Mesenchymal stem cell (in vitro differentiated cells and primary cell): ENCODE data around the gene CCDC102A.
A peak's percentile ranks its signal among the peaks of the same experiment; 100 is the strongest.

Source experiments
- DNase-seq: peaks from one replicate; pipeline ENCODE4 v3.0.0-alpha.2; 2013
- H2AFZ ChIP-seq: one replicate; pipeline ENCODE4 v1.6.1; 2013; ENCODE audit warnings: low read depth, mild to moderate bottlenecking, control low read depth, inconsistent platforms, low read length, moderate library complexity
- H2AK5ac ChIP-seq: 2 replicates; pipeline ENCODE4 v1.6.1; 2013; ENCODE audit warnings: low read length, moderate library complexity, mild to moderate bottlenecking, inconsistent platforms; ENCODE audit not compliant: severe bottlenecking
- H2BK120ac ChIP-seq: one replicate; pipeline ENCODE4 v1.6.1; 2013; ENCODE audit warnings: low read depth, mild to moderate bottlenecking, inconsistent platforms, low read length, moderate library complexity
- H2BK12ac ChIP-seq, 2 experiments: one replicate each; pipeline ENCODE4 v1.6.1; 2013; ENCODE audit warnings: inconsistent platforms in 2 of 2, low read length in 2 of 2, mild to moderate bottlenecking in 2 of 2, moderate library complexity in 2 of 2, control low read depth in 1 of 2
- H2BK15ac ChIP-seq: one replicate; pipeline ENCODE4 v1.6.1; 2013; ENCODE audit warnings: mild to moderate bottlenecking, low read depth, inconsistent platforms; ENCODE audit not compliant: poor library complexity, severe bottlenecking
- H2BK5ac ChIP-seq: 2 replicates; pipeline ENCODE4 v1.6.1; 2013; ENCODE audit warnings: low read depth, mild to moderate bottlenecking, low read length, control low read depth, inconsistent platforms; ENCODE audit not compliant: poor library complexity, severe bottlenecking
- H3K14ac ChIP-seq, 2 experiments: one replicate each; pipeline ENCODE4 v1.6.1; 2013; ENCODE audit warnings: inconsistent platforms in 2 of 2, low read length in 2 of 2, control low read depth in 1 of 2, mild to moderate bottlenecking in 1 of 2, moderate library complexity in 1 of 2
- H3K18ac ChIP-seq, 2 experiments: one replicate each; pipeline ENCODE4 v1.6.1; 2013; ENCODE audit warnings: inconsistent platforms in 2 of 2, low read length in 2 of 2, control low read depth in 1 of 2, low read depth in 1 of 2, mild to moderate bottlenecking in 1 of 2
- H3K23ac ChIP-seq, 2 experiments: one replicate each; pipeline ENCODE4 v1.6.1; 2013; ENCODE audit warnings: inconsistent platforms in 2 of 2, low read length in 2 of 2, mild to moderate bottlenecking in 2 of 2, moderate library complexity in 2 of 2, control low read depth in 1 of 2
- H3K27ac ChIP-seq: 2 replicates; pipeline ENCODE4 v1.5.1; 2013; ENCODE audit warnings: mild to moderate bottlenecking, moderate library complexity, low read length, control low read depth, inconsistent platforms; ENCODE audit not compliant: poor library complexity, severe bottlenecking
- H3K27me3 ChIP-seq, 2 experiments: 2 replicates each; pipeline versions ENCODE4 v1.6.1 to v1.7.0; 2013; ENCODE audit warnings: low read length in 2 of 2, mild to moderate bottlenecking in 2 of 2, moderate library complexity in 2 of 2, control low read depth in 1 of 2, inconsistent platforms in 1 of 2; ENCODE audit not compliant: control insufficient read depth in 1 of 2, insufficient read depth in 1 of 2
- H3K36me3 ChIP-seq, 2 experiments: 2 replicates each; pipeline versions ENCODE4 v1.6.1 to v1.7.0; 2013; ENCODE audit warnings: low read length in 2 of 2, control low read depth in 1 of 2, inconsistent platforms in 1 of 2, low read depth in 1 of 2, mild to moderate bottlenecking in 1 of 2; ENCODE audit not compliant: insufficient read depth in 2 of 2, control insufficient read depth in 1 of 2
- H3K4ac ChIP-seq, 2 experiments: one replicate each; pipeline ENCODE4 v1.6.1; 2013; ENCODE audit warnings: inconsistent platforms in 2 of 2, low read length in 2 of 2, mild to moderate bottlenecking in 2 of 2, moderate library complexity in 2 of 2, control low read depth in 1 of 2, low read depth in 1 of 2
- H3K4me1 ChIP-seq: 2 replicates; pipeline ENCODE4 v1.6.1; 2013; ENCODE audit warnings: low read depth, low read length, control low read depth; ENCODE audit not compliant: control insufficient read depth, insufficient read depth
- H3K4me2 ChIP-seq: 2 replicates; pipeline ENCODE4 v1.6.1; 2013; ENCODE audit warnings: low read length, mild to moderate bottlenecking, inconsistent platforms; ENCODE audit not compliant: poor library complexity, severe bottlenecking
- H3K4me3 ChIP-seq, 2 experiments: 2 replicates each; pipeline versions ENCODE4 v1.5.1 to v1.7.0; 2013; ENCODE audit warnings: low read length in 2 of 2, mild to moderate bottlenecking in 2 of 2, control low read depth in 1 of 2, low read depth in 1 of 2; ENCODE audit not compliant: insufficient read depth in 1 of 2
- H3K79me1 ChIP-seq: replicated peaks from 2 replicates; pipeline ENCODE4 v1.6.1; 2013; ENCODE audit warnings: mild to moderate bottlenecking, control low read depth, low read length, inconsistent platforms; ENCODE audit not compliant: poor library complexity, severe bottlenecking
- H3K9ac ChIP-seq: 2 replicates; pipeline ENCODE4 v1.7.0; 2013; ENCODE audit warnings: mild to moderate bottlenecking, low read length, moderate library complexity
- H3K9me3 ChIP-seq: 2 replicates; pipeline ENCODE4 v1.7.0; 2013; ENCODE audit warnings: mild to moderate bottlenecking, low read length; ENCODE audit not compliant: control insufficient read depth
- H4K8ac ChIP-seq: one replicate; pipeline ENCODE4 v1.6.1; 2013; ENCODE audit warnings: inconsistent platforms, mild to moderate bottlenecking, low read length, moderate library complexity
- H4K91ac ChIP-seq: one replicate; pipeline ENCODE4 v1.6.1; 2013; ENCODE audit warnings: mild to moderate bottlenecking, low read length, inconsistent platforms
- WGBS: methylation state at CpG from one replicate; pipeline ENCODE4 v1.1.7; 2013; ENCODE audit warnings: mixed read lengths; 5-methylcytosine and 5-hydroxymethylcytosine counted together

The CCDC102A gene

DNA sequence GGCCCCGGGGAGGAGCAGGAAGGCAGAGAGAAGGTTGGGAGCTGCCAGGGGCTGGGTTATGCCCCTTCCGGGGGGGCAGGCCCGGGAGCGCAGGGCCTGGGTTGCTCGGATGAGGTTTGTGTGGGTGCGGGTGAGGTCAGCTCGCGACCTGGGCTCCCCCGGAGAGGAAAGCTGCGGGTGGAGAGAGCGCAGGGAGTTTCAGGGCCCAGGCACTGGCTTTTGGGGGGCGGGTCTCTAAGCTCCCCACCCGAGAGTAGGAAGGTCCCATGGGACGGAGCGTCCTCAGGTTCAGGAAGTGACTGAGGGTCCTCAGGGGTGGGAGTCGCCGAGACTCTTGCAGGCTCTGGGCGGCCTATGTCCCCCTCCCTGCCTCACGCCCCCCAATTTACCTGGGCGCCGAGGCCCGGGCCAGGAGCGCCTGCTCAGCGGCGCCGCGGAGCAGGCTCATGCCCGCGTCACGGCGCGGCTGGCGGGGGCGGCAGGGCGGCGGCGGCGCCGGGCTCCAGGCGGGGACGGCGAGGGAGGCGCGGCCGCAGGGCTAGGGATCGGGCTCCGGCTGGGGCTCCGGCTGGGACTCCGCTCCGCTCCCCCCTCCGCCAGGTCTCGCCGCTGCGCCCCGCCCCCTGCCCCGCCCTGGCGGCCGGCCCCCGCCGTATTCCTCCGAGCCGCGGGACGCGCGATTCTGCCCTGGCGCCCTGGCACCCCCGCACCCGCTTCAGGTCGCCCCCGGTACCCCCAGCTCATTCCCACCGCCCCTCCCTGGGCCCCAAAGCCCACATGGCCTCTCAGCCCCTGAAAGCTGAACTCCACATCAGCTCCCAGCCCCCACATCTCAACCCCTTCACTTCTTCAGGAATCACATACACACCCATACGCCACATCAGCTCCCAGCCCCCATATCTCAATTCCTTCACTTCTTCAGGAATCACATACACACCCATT, 50.2 kb downstream of the CCDC102A start, which contains the start of gene DOK4:
Gene DOK4 (minus strand): TSS at position 578 of the 942 bp plus-strand sequence. CDS start 6,986 bp downstream, outside the sequence.
- Histone ChIP-seq H3K4me2 (peak within 1 kb of the TSS; percentile 93), H3K27me3 (no peaks in the 10 kb centered on the region), H2BK12ac (peak within 1 kb of the TSS; percentile 51 to 93), H3K18ac (peak within 1 kb of the TSS; percentile 81 to 90), H2AFZ (peak within 1 kb of the TSS; percentile 83), H3K4me3 (peak within 1 kb of the TSS; percentile 66 to 87), H3K36me3 (peaks cover 0 to 5% of the 10 kb centered on the region in 2 experiments), H2BK120ac (peak within 1 kb of the TSS; percentile 65), H3K9ac (peak within 1 kb of the TSS; percentile 89), H3K14ac (peak within 1 kb of the TSS in 1 of 2 experiments; percentile 85), H4K91ac (peak within 1 kb of the TSS; percentile 92), H3K9me3 (no peaks in the 10 kb centered on the region), H3K79me1 (peaks cover 16% of the 10 kb centered on the region), H3K4me1 (peaks cover 27% of the 10 kb centered on the region), H2BK5ac (no peak within 1 kb of the TSS), H2AK5ac (no peak within 1 kb of the TSS), H3K4ac (peak within 1 kb of the TSS in 1 of 2 experiments; percentile 79), H4K8ac (peak within 1 kb of the TSS; percentile 99), H3K23ac (peak within 1 kb of the TSS in 1 of 2 experiments; percentile 16), H3K27ac (no peak within 1 kb of the TSS), H2BK15ac (peak within 1 kb of the TSS; percentile 99)
- 3% methylated on average over 53 of the region's 73 CpGs for WGBS
- DNase-seq: peak; percentile 70

DNA sequence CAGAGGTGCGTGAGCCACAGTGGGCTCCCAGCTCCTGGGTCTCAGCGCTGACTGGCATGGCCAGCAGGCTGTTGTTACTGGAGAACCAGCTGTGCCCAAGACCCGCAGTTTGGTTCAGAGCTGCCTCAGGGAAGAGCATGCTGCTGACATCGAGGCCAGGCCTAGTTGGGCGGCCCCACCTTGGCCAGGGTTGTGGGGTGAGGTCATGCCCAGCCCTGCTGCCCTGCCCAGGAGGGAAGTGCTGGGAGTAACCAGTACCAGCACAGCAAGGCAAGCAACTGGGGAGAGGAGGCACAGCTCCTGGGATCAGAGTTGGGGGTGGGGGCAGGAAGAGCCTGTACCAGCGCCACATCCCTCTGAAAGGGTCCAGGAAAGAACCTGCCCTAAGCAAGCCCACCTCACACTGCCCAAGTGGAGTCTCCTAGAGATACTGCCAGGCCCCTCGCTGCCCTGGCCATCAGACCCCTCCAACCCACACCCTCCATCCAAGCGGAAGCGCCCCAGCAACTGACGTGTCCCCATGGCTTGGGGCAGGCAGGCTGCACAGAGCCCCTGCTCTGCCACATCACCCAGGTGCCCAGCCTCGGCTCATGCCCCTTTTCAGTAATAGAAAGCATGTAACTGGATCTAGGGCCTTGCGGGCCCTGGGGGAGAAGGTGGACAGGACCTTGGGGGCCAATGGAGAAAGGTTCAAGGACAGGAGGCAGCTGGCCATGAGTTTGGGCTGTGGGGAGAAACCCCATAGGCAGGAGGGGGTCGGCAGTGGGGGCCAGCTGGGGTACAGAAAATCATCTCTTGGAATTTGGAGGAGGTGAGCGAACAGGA, 51.1 kb downstream of the CCDC102A start:
- Histone ChIP-seq H4K8ac (peak overlapping the region; percentile 59), H2BK12ac (peak overlapping the region in 1 of 2 experiments; percentile 12), H2BK120ac (no peak overlapping the region), H3K4me3 (peak overlapping the region; percentile 66 to 87), H3K79me1 (peaks cover 20% of the 10 kb centered on the region), H3K4ac (peak overlapping the region in 1 of 2 experiments; percentile 29), H3K27ac (no peak overlapping the region), H3K4me2 (peak overlapping the region; percentile 83), H3K18ac (peak overlapping the region; percentile 23 to 62), H3K14ac (peak overlapping the region in 1 of 2 experiments; percentile 85), H3K36me3 (peaks cover 0 to 5% of the 10 kb centered on the region in 2 experiments), H4K91ac (peak overlapping the region; percentile 14), H2BK5ac (no peak overlapping the region), H3K9me3 (no peaks in the 10 kb centered on the region), H2BK15ac (peak overlapping the region; percentile 55), H3K9ac (peak overlapping the region; percentile 89), H3K27me3 (no peaks in the 10 kb centered on the region), H2AK5ac (peak overlapping the region; percentile 12), H2AFZ (peak overlapping the region; percentile 46), H3K4me1 (peaks cover 35% of the 10 kb centered on the region), H3K23ac (no peak overlapping the region)
- no peak for DNase-seq
- WGBS: 44% methylated on average over 14 of the region's 14 CpGs

DNA sequence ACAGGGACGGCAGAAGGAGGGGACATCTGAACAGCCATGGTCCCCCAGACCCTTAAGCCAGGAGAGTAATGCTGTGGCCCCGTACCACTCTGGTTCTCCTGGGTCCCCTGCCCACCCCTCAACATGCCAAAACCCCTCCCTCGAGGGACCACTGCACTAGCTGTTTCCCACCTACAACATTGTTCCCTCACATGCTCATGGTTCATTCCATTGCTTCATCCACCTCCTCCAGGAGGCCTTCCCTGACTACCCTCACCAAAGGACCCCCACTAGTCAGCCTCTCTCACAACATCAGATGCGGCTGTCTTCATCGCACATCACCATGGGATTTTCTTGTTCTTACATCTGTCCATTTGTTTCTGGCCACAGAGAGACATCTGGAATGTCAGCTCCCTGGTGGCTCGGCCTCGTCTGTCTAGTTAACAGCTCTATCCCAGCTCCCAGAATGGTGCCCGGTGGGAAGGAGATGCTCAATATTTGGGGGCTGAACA, 51.8 kb downstream of the CCDC102A start:
- Histone ChIP-seq H2BK15ac (no peak overlapping the region), H4K91ac (no peak overlapping the region), H2AK5ac (peak overlapping the region; percentile 12), H3K36me3 (peaks cover 0 to 5% of the 10 kb centered on the region in 2 experiments), H3K9ac (no peak overlapping the region), H3K79me1 (peaks cover 20% of the 10 kb centered on the region), H3K4ac (no peak overlapping the region), H3K27ac (no peak overlapping the region), H3K14ac (no peak overlapping the region), H3K27me3 (no peaks in the 10 kb centered on the region), H3K4me1 (peaks cover 41% of the 10 kb centered on the region), H2BK120ac (no peak overlapping the region), H3K9me3 (no peaks in the 10 kb centered on the region), H3K23ac (no peak overlapping the region), H2BK5ac (no peak overlapping the region), H3K18ac (no peak overlapping the region), H3K4me3 (no peak overlapping the region), H3K4me2 (no peak overlapping the region), H4K8ac (no peak overlapping the region), H2AFZ (no peak overlapping the region), H2BK12ac (no peak overlapping the region)
- WGBS: 65% methylated on average over 8 of the region's 8 CpGs
- DNase-seq: no peak
